HEK293 (cell line): ENCODE results near the gene UGT1A10.

Experiments used
- CTCF ChIA-PET: fragments of 350-600 bp; formaldehyde crosslinking; extraction: SDS; loops from one replicate; lab custom pipeline; 2021; ENCODE audit warnings: antibody characterized with exemption; lab: Yijun Ruan, JAX
- POLR2A ChIA-PET: fragments of 300-600 bp; formaldehyde crosslinking; extraction: SDS; loops from one replicate; lab custom pipeline; 2020; ENCODE audit warnings: antibody characterized with exemption, inconsistent platforms; lab: Yijun Ruan, JAX
- H3K27ac ChIP-seq: fragments of 200-500 bp; sonication (Bioruptor generic); 2 replicates; pipeline ENCODE4 v1.5.1; 2014; ENCODE audit warnings: low read depth, low read length, control low read depth, inconsistent platforms; ENCODE audit errors: extremely low read depth
- H3K36me3 ChIP-seq, 2 experiments: fragments of 200-500 bp in 1 of 2; sonication (Bioruptor generic) in 1 of 2; 1 replicate in 1 of 2; 2 replicates in 1 of 2; pipeline ENCODE4 v1.5.1; 2014 to 2017; ENCODE audit warnings: inconsistent platforms in 2 of 2, low read length in 2 of 2; ENCODE audit not compliant: control insufficient read depth in 2 of 2, insufficient read depth in 1 of 2
- H3K4me1 ChIP-seq: fragments of 200-500 bp; sonication (Bioruptor generic); 2 replicates; pipeline ENCODE4 v1.5.1; 2014; ENCODE audit warnings: mild to moderate bottlenecking, low read length, inconsistent platforms; ENCODE audit not compliant: control insufficient read depth, insufficient read depth
- H3K4me3 ChIP-seq: 2 replicates; pipeline ENCODE4 v1.5.1; 2011; ENCODE audit warnings: low read depth, mild to moderate bottlenecking, control low read depth, low read length, moderate library complexity
- H3K9me3 ChIP-seq: fragments of 200-500 bp; sonication (Bioruptor generic); 2 replicates; pipeline ENCODE4 v1.5.1; 2014; ENCODE audit warnings: low read depth, low read length, inconsistent platforms; ENCODE audit not compliant: control insufficient read depth, insufficient read depth
- FEZF1 ChIP-seq: fragments of 450-650 bp; formaldehyde crosslinking; IDR thresholded peaks from 2 replicates; pipeline ENCODE4 v1.5.1; 2016; ENCODE audit warnings: missing biosample characterization, missing genetic modification characterization
- HOXC10 ChIP-seq: sonication (generic); formaldehyde crosslinking; IDR thresholded peaks from 2 replicates; pipeline ENCODE4 v1.8.1; 2023; ENCODE audit warnings: mild to moderate bottlenecking, missing genetic modification reagents
- MYNN ChIP-seq: fragments of 450-650 bp; formaldehyde crosslinking; IDR thresholded peaks from 2 replicates; pipeline ENCODE4 v1.5.1; 2016; ENCODE audit warnings: missing biosample characterization, missing genetic modification characterization, borderline replicate concordance
- MZF1 ChIP-seq: fragments of 450-650 bp; formaldehyde crosslinking; IDR thresholded peaks from 2 replicates; pipeline ENCODE4 v1.5.1; 2017; ENCODE audit warnings: missing biosample characterization, missing genetic modification characterization, borderline replicate concordance
- OSR2 ChIP-seq: fragments of 450-650 bp; formaldehyde crosslinking; IDR thresholded peaks from 2 replicates; pipeline ENCODE4 v1.5.1; 2016; ENCODE audit warnings: missing biosample characterization, missing genetic modification characterization
- SP3 ChIP-seq: fragments of 450-650 bp; formaldehyde crosslinking; IDR thresholded peaks from 2 replicates; pipeline ENCODE4 v1.5.1; 2016; ENCODE audit warnings: missing biosample characterization, missing genetic modification characterization
- SP7 ChIP-seq: fragments of 450-650 bp; formaldehyde crosslinking; IDR thresholded peaks from 2 replicates; pipeline ENCODE4 v1.5.1; 2016; ENCODE audit warnings: missing biosample characterization, missing genetic modification characterization
- ZFP69B ChIP-seq: fragments of 450-650 bp; formaldehyde crosslinking; IDR thresholded peaks from 2 replicates; pipeline ENCODE4 v1.5.1; 2016; ENCODE audit warnings: missing biosample characterization, missing genetic modification characterization
- ZNF112 ChIP-seq: fragments of 450-650 bp; formaldehyde crosslinking; IDR thresholded peaks from 2 replicates; pipeline ENCODE4 v1.5.0; 2017; ENCODE audit warnings: missing biosample characterization, missing genetic modification characterization
- ZNF114 ChIP-seq: fragments of 450-650 bp; formaldehyde crosslinking; IDR thresholded peaks from 2 replicates; pipeline ENCODE4 v1.5.0; 2017; ENCODE audit warnings: missing biosample characterization, missing genetic modification characterization
- ZNF138 ChIP-seq: fragments of 450-650 bp; formaldehyde crosslinking; IDR thresholded peaks from 2 replicates; pipeline ENCODE4 v1.5.1; 2016; ENCODE audit warnings: missing biosample characterization, missing genetic modification characterization, borderline replicate concordance
- ZNF140 ChIP-seq: fragments of 450-650 bp; formaldehyde crosslinking; IDR thresholded peaks from 2 replicates; pipeline ENCODE4 v1.5.1; 2016; ENCODE audit warnings: missing biosample characterization, missing genetic modification characterization
- ZNF274 ChIP-seq, 2 experiments: fragments of 200-500 bp in 1 of 2; fragments of 450-650 bp in 1 of 2; sonication (Bioruptor generic) in 1 of 2; formaldehyde crosslinking in 1 of 2; IDR thresholded peaks; 2 replicates each; pipeline versions ENCODE4 v1.5.1 to v1.6.1; 2014 to 2016; ENCODE audit warnings: borderline replicate concordance in 1 of 2, inconsistent platforms in 1 of 2, low read length in 1 of 2, missing biosample characterization in 1 of 2, missing genetic modification characterization in 1 of 2
- ZNF302 ChIP-seq: fragments of 450-650 bp; formaldehyde crosslinking; IDR thresholded peaks from 2 replicates; pipeline ENCODE4 v1.5.1; 2016; ENCODE audit warnings: missing biosample characterization, missing genetic modification characterization, low read depth
- ZNF341 ChIP-seq: fragments of 450-650 bp; formaldehyde crosslinking; IDR thresholded peaks from 2 replicates; pipeline ENCODE4; 2016; ENCODE audit warnings: low read depth, missing biosample characterization, missing genetic modification characterization
- ZNF350 ChIP-seq: fragments of 450-650 bp; formaldehyde crosslinking; IDR thresholded peaks from 2 replicates; pipeline ENCODE4 v1.5.0; 2017; ENCODE audit warnings: missing biosample characterization, mild to moderate bottlenecking, missing genetic modification characterization
- ZNF416 ChIP-seq: fragments of 450-650 bp; formaldehyde crosslinking; IDR thresholded peaks from 2 replicates; pipeline ENCODE4 v1.5.1; 2016; ENCODE audit warnings: missing biosample characterization, missing genetic modification characterization
- ZNF423 ChIP-seq: fragments of 450-650 bp; formaldehyde crosslinking; IDR thresholded peaks from 2 replicates; pipeline ENCODE4 v1.5.1; 2016; ENCODE audit warnings: missing biosample characterization, missing genetic modification characterization
- ZNF521 ChIP-seq: fragments of 450-650 bp; formaldehyde crosslinking; IDR thresholded peaks from 2 replicates; pipeline ENCODE4 v1.5.1; 2017; ENCODE audit warnings: missing biosample characterization, mild to moderate bottlenecking, missing genetic modification characterization
- ZNF560 ChIP-seq: fragments of 450-650 bp; formaldehyde crosslinking; IDR thresholded peaks from 2 replicates; pipeline ENCODE4 v1.5.1; 2017; ENCODE audit warnings: missing biosample characterization, missing genetic modification characterization, borderline replicate concordance
- ZNF596 ChIP-seq: fragments of 450-650 bp; IDR thresholded peaks from 2 replicates; pipeline ENCODE4 v1.5.0; 2018; ENCODE audit warnings: missing biosample characterization, mild to moderate bottlenecking, missing genetic modification characterization, moderate library complexity
- ZNF624 ChIP-seq: fragments of 450-650 bp; formaldehyde crosslinking; IDR thresholded peaks from 2 replicates; pipeline ENCODE4 v1.5.1; 2017; ENCODE audit warnings: missing biosample characterization, missing genetic modification characterization
- ZNF670 ChIP-seq: fragments of 450-650 bp; formaldehyde crosslinking; IDR thresholded peaks from 2 replicates; pipeline ENCODE4 v1.5.1; 2016; ENCODE audit warnings: missing biosample characterization, missing genetic modification characterization, low read depth
- ZNF747 ChIP-seq: fragments of 450-650 bp; formaldehyde crosslinking; IDR thresholded peaks from 2 replicates; pipeline ENCODE4 v1.5.1; 2016; ENCODE audit warnings: missing biosample characterization, missing genetic modification characterization
- ZNF768 ChIP-seq: fragments of 450-650 bp; formaldehyde crosslinking; IDR thresholded peaks from 2 replicates; pipeline ENCODE4 v1.5.1; 2018; ENCODE audit warnings: missing biosample characterization, mild to moderate bottlenecking, missing genetic modification characterization
- ZSCAN16 ChIP-seq: fragments of 450-650 bp; formaldehyde crosslinking; IDR thresholded peaks from 2 replicates; pipeline ENCODE4 v1.5.1; 2016; ENCODE audit warnings: missing biosample characterization, missing genetic modification characterization
- TF ChIP-seq, protein P1 (sequence below): fragments of 450-650 bp; formaldehyde crosslinking; IDR thresholded peaks from 2 replicates; pipeline ENCODE4 v1.5.1; 2016; ENCODE audit warnings: missing biosample characterization, missing genetic modification characterization

UGT1A10 gene

DNA sequence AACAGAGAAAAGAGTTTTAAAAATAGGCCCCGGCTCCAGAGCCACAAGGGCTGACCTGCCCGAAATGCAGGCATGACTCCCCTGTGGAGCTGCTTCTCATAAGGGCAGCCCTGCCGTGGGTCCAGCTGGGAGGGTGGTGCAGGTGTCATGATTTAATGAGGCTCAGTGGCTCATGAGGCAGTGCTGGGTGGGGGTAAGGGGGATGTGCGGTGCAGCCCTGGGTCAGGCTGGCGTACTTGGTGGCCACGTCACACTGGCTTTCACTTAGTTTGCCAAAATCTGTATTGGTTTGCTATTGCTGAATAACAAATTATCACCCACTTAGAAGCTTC, 184.5 kb downstream of the UGT1A10 start:
- ChIA-PET POLR2A (no interaction called here), CTCF (no interaction called here)
- TF ChIP-seq HOXC10 (no peak), ZNF341 (no peak), ZNF768 (tag by site-specific recombination) (no peak), ZNF302 (no peak)
- TF ChIP-seq, protein P1, sequence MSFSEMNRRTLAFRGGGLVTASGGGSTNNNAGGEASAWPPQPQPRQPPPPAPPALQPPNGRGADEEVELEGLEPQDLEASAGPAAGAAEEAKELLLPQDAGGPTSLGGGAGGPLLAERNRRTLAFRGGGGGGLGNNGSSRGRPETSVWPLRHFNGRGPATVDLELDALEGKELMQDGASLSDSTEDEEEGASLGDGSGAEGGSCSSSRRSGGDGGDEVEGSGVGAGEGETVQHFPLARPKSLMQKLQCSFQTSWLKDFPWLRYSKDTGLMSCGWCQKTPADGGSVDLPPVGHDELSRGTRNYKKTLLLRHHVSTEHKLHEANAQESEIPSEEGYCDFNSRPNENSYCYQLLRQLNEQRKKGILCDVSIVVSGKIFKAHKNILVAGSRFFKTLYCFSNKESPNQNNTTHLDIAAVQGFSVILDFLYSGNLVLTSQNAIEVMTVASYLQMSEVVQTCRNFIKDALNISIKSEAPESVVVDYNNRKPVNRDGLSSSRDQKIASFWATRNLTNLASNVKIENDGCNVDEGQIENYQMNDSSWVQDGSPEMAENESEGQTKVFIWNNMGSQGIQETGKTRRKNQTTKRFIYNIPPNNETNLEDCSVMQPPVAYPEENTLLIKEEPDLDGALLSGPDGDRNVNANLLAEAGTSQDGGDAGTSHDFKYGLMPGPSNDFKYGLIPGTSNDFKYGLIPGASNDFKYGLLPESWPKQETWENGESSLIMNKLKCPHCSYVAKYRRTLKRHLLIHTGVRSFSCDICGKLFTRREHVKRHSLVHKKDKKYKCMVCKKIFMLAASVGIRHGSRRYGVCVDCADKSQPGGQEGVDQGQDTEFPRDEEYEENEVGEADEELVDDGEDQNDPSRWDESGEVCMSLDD, result no peak
- TF ChIP-seq, all 188 proteins: peak for 0
- Histone ChIP-seq H3K4me3 (no peak overlapping the region), H3K9me3 (no peaks in the 10 kb centered on the region), H3K4me1 (peaks cover 5% of the 10 kb centered on the region; the same call in 1 of the 2 replicates), H3K27ac (no peak overlapping the region), H3K36me3 (no peaks in the 10 kb centered on the region)

DNA sequence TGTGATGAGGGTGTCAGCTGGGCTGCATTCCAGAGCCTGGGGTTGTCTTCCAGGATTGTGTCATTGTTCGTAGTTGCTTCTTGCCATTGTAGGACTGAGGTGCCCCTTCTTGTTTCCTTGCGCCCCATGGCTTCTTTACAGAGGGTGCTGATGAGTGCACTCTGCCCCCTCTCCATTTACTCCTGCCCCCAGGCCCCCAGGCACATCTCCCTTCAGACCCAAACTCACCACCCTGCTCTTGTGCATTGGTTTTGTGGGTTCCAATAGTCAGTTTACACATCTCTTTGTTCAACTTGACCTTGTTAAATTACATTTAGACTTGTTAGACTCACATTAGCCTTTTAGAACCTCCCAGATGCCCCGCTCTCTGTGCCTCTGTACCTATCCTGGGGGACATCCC, 184.9 kb downstream of the UGT1A10 start:
- Histone ChIP-seq H3K4me3 (no peak overlapping the region), H3K4me1 (peaks cover 5% of the 10 kb centered on the region; the same call in 1 of the 2 replicates), H3K36me3 (no peaks in the 10 kb centered on the region), H3K9me3 (no peaks in the 10 kb centered on the region), H3K27ac (no peak overlapping the region)
- TF ChIP-seq ZNF521 (no peak), ZNF423 (tag by site-specific recombination) (no peak), SP7 (tag by site-specific recombination) (no peak), ZNF138 (tag by site-specific recombination) (no peak), ZNF560 (tag by site-specific recombination) (no peak), ZNF596 (tag by site-specific recombination) (no peak), ZNF274 (IDR thresholded peaks at IDR 0.05; ENCODE audit: low read length) (no peak), ZNF274 (tag by site-specific recombination; IDR thresholded peaks at IDR 0.05; ENCODE audit: borderline replicate concordance) (no peak), ZNF114 (tag by site-specific recombination) (no peak), MZF1 (no peak), MYNN (tag by site-specific recombination) (no peak), SP3 (tag by site-specific recombination) (no peak), ZNF350 (no peak), ZNF140 (tag by site-specific recombination) (no peak), ZFP69B (tag by site-specific recombination) (no peak)
- CTCF ChIA-PET, result no interaction called here
- POLR2A ChIA-PET, result no interaction called here

DNA sequence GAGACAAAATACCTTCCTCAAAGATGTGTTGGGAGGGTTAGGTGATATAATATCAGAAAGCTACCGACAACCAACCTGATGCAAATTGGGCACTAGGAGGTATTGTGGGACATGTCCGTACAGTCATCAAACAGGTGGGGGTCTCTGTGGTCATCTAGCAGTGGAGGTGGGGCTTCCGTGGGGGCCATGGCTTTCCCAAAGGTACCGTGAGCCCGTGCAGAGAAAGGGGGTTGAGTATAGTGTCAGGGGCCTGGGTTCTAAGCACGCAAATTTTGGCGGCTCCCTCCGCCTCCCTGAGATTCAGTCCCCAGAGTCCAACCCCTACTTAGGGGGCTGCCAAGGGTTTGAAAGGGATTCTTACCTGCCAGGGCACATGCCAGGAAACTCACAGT, 185.5 kb downstream of the UGT1A10 start:
- no peaks in the 10 kb centered on the region for H3K9me3 ChIP-seq
- TF ChIP-seq ZNF112 (tag by site-specific recombination) (no peak), ZNF747 (tag by site-specific recombination) (no peak), ZSCAN16 (tag by site-specific recombination) (no peak), FEZF1 (tag by site-specific recombination) (no peak), ZNF670 (tag by site-specific recombination) (no peak), OSR2 (tag by site-specific recombination) (no peak), ZFP69B (tag by site-specific recombination) (no peak), ZNF624 (no peak), ZNF416 (tag by site-specific recombination) (no peak)
- ChIA-PET POLR2A (no interaction called here), CTCF (no interaction called here)
- peaks cover 3% of the 10 kb centered on the region; the same call in 1 of the 2 replicates for H3K4me1 ChIP-seq
- H3K36me3 ChIP-seq, result no peaks in the 10 kb centered on the region
- no peak overlapping the region for H3K27ac ChIP-seq
- no peak overlapping the region for H3K4me3 ChIP-seq
